Trophoblast cell (in vitro differentiated cells and primary cell): ENCODE results near the gene TRIM68.

ENCODE experiments used
- DNase-seq, 2 donors: peaks; one replicate each; pipeline ENCODE4 v3.0.0-alpha.2; 2016
- H2AFZ ChIP-seq: 2 replicates; pipeline ENCODE4 v1.6.1; 2013; ENCODE audit warnings: low read length, moderate library complexity, mild to moderate bottlenecking; ENCODE audit not compliant: insufficient read depth, poor library complexity
- H2AK5ac ChIP-seq: 2 replicates; pipeline ENCODE4 v1.6.1; 2013; ENCODE audit warnings: mild to moderate bottlenecking, low read length
- H2BK120ac ChIP-seq: 2 replicates; pipeline ENCODE4 v1.6.1; 2013; ENCODE audit warnings: low read length, mild to moderate bottlenecking, moderate library complexity; ENCODE audit not compliant: insufficient read depth, poor library complexity
- H2BK12ac ChIP-seq: 2 replicates; pipeline ENCODE4 v1.6.1; 2013; ENCODE audit warnings: mild to moderate bottlenecking, low read length, moderate library complexity
- H2BK5ac ChIP-seq: 2 replicates; pipeline ENCODE4 v1.6.1; 2013; ENCODE audit warnings: low read length, low read depth, moderate library complexity, mild to moderate bottlenecking; ENCODE audit not compliant: poor library complexity
- H3K14ac ChIP-seq: 2 replicates; pipeline ENCODE4 v1.6.1; 2013; ENCODE audit warnings: mild to moderate bottlenecking, low read length
- H3K18ac ChIP-seq: 2 replicates; pipeline ENCODE4 v1.6.1; 2013; ENCODE audit warnings: mild to moderate bottlenecking, low read length
- H3K23ac ChIP-seq: 2 replicates; pipeline ENCODE4 v1.6.1; 2013; ENCODE audit warnings: low read length
- H3K27ac ChIP-seq: 2 replicates; pipeline ENCODE4 v1.5.1; 2013; ENCODE audit warnings: low read depth, mild to moderate bottlenecking, inconsistent platforms, low read length, moderate library complexity
- H3K27me3 ChIP-seq: 2 replicates; pipeline ENCODE4 v1.6.1; 2013; ENCODE audit warnings: inconsistent platforms, mild to moderate bottlenecking, low read length, moderate library complexity; ENCODE audit not compliant: insufficient read depth
- H3K36me3 ChIP-seq, 2 experiments: 1 replicate in 1 of 2; 2 replicates in 1 of 2; pipeline ENCODE4 v1.6.1; 2013; ENCODE audit warnings: low read length in 2 of 2, mild to moderate bottlenecking in 2 of 2, moderate library complexity in 1 of 2; ENCODE audit not compliant: insufficient read depth in 2 of 2, control insufficient read depth in 1 of 2
- H3K4ac ChIP-seq: 2 replicates; pipeline ENCODE4 v1.6.1; 2013; ENCODE audit warnings: low read depth, mild to moderate bottlenecking, low read length, moderate library complexity
- H3K4me1 ChIP-seq, 2 experiments: 1 replicate in 1 of 2; 2 replicates in 1 of 2; pipeline ENCODE4 v1.6.1; 2013; ENCODE audit warnings: low read length in 2 of 2, mild to moderate bottlenecking in 2 of 2, moderate library complexity in 1 of 2; ENCODE audit not compliant: insufficient read depth in 2 of 2, control insufficient read depth in 1 of 2
- H3K4me2 ChIP-seq: 2 replicates; pipeline ENCODE4 v1.6.1; 2013; ENCODE audit warnings: inconsistent platforms, mild to moderate bottlenecking, low read length, moderate library complexity
- H3K4me3 ChIP-seq: 2 replicates; pipeline ENCODE4 v1.5.1; 2013; ENCODE audit warnings: mild to moderate bottlenecking, low read depth, low read length, inconsistent platforms
- H3K79me1 ChIP-seq: one replicate; pipeline ENCODE4 v1.6.1; 2013; ENCODE audit warnings: low read length
- H3K79me2 ChIP-seq: 2 replicates; pipeline ENCODE4 v1.6.1; 2013; ENCODE audit warnings: low read length, mild to moderate bottlenecking; ENCODE audit not compliant: control insufficient read depth, insufficient read depth, poor library complexity
- H3K9ac ChIP-seq: 2 replicates; pipeline ENCODE4 v1.6.1; 2013; ENCODE audit warnings: mild to moderate bottlenecking, low read length
- H3K9me3 ChIP-seq: 2 replicates; pipeline ENCODE4 v1.6.1; 2013; ENCODE audit warnings: low read depth, mild to moderate bottlenecking, control low read depth, inconsistent platforms, low read length; ENCODE audit not compliant: insufficient read depth
- H4K12ac ChIP-seq: 2 replicates; pipeline ENCODE4 v1.6.1; 2013; ENCODE audit warnings: low read depth, mild to moderate bottlenecking, low read length, moderate library complexity
- H4K8ac ChIP-seq: 2 replicates; pipeline ENCODE4 v1.6.1; 2013; ENCODE audit warnings: low read depth, mild to moderate bottlenecking, low read length, moderate library complexity
- H4K91ac ChIP-seq: one replicate; pipeline ENCODE4 v1.6.1; 2013; ENCODE audit warnings: low read depth, mild to moderate bottlenecking, low read length, moderate library complexity
- WGBS: extraction: QIAGEN DNeasy Blood & Tissue Kit; methylation state at CpG from one replicate; pipeline ENCODE4 v1.1.7; 2013; ENCODE audit warnings: missing lambda C conversion rate; ENCODE audit not compliant: insufficient read length, insufficient coverage; ENCODE audit errors: extremely low coverage; 5-methylcytosine and 5-hydroxymethylcytosine counted together

Gene TRIM68

GRCh38 chr11:4636136-4636535 is 28.1 kb upstream of the TRIM68 start:
- Histone ChIP-seq H3K14ac (no peak overlapping the region), H3K4me1 (peaks cover 0 to 2% of the 10 kb centered on the region in 2 experiments)

GRCh38 chr11:4626207-4627099 is 18.4 kb upstream of the TRIM68 start:
- Histone ChIP-seq H3K79me1 (no peaks in the 10 kb centered on the region), H3K79me2 (no peaks in the 10 kb centered on the region), H2BK12ac (no peak overlapping the region), H3K4me2 (no peak overlapping the region), H3K27ac (no peak overlapping the region), H3K14ac (no peak overlapping the region), H3K23ac (no peak overlapping the region), H2AFZ (no peak overlapping the region), H3K4ac (no peak overlapping the region), H3K4me3 (no peak overlapping the region), H3K9me3 (no peaks in the 10 kb centered on the region), H3K27me3 (no peaks in the 10 kb centered on the region), H3K36me3 (no peaks in the 10 kb centered on the region), H2BK120ac (no peak overlapping the region), H3K18ac (no peak overlapping the region), H2AK5ac (no peak overlapping the region), H4K8ac (no peak overlapping the region), H3K4me1 (no peaks in the 10 kb centered on the region), H4K12ac (no peak overlapping the region), H2BK5ac (no peak overlapping the region), H4K91ac (no peak overlapping the region), H3K9ac (no peak overlapping the region)
- peak; percentile 63 to 90 for DNase-seq
- no CpG with 5 or more reads among the region's 15 CpGs for WGBS

More at GRCh38 chr11:4636136-4636535, 28.1 kb upstream of the TRIM68 start:
- Histone ChIP-seq H3K9ac (no peak overlapping the region), H3K18ac (no peak overlapping the region), H2AK5ac (no peak overlapping the region), H4K91ac (no peak overlapping the region), H2AFZ (no peak overlapping the region), H3K23ac (no peak overlapping the region), H3K9me3 (peaks cover 6% of the 10 kb centered on the region), H2BK5ac (no peak overlapping the region), H4K12ac (no peak overlapping the region), H3K4ac (no peak overlapping the region), H2BK12ac (no peak overlapping the region), H3K4me3 (no peak overlapping the region), H3K27me3 (no peaks in the 10 kb centered on the region), H3K36me3 (no peaks in the 10 kb centered on the region), H3K79me2 (no peaks in the 10 kb centered on the region), H4K8ac (no peak overlapping the region), H3K79me1 (no peaks in the 10 kb centered on the region), H3K4me2 (no peak overlapping the region), H2BK120ac (no peak overlapping the region), H3K27ac (no peak overlapping the region)
- DNase-seq, result no peak
- WGBS, result no CpG with 5 or more reads among the region's 2 CpGs

GRCh38 chr11:4619514-4619913 is 11.5 kb upstream of the TRIM68 start:
- Histone ChIP-seq H2AK5ac (no peak overlapping the region), H3K14ac (no peak overlapping the region), H3K79me1 (no peaks in the 10 kb centered on the region), H4K12ac (no peak overlapping the region), H4K91ac (no peak overlapping the region), H3K4ac (no peak overlapping the region), H4K8ac (no peak overlapping the region), H3K9me3 (no peaks in the 10 kb centered on the region), H3K27me3 (no peaks in the 10 kb centered on the region), H2BK120ac (no peak overlapping the region), H3K27ac (no peak overlapping the region), H3K36me3 (no peaks in the 10 kb centered on the region), H3K18ac (no peak overlapping the region), H2BK12ac (no peak overlapping the region), H3K23ac (no peak overlapping the region), H3K79me2 (no peaks in the 10 kb centered on the region), H3K4me2 (no peak overlapping the region), H3K4me3 (no peak overlapping the region), H3K4me1 (no peaks in the 10 kb centered on the region), H2AFZ (no peak overlapping the region), H2BK5ac (no peak overlapping the region), H3K9ac (no peak overlapping the region)
- WGBS, result no CpG with 5 or more reads among the region's 9 CpGs
- no peak for DNase-seq

- Histone ChIP-seq H4K12ac (no peak overlapping the region), H3K27ac (no peak overlapping the region), H3K4me1 (no peaks in the 10 kb centered on the region), H3K27me3 (no peaks in the 10 kb centered on the region), H2BK12ac (no peak overlapping the region), H3K14ac (no peak overlapping the region), H3K18ac (no peak overlapping the region), H3K9ac (no peak overlapping the region), H2AFZ (no peak overlapping the region), H2AK5ac (no peak overlapping the region), H2BK120ac (no peak overlapping the region), H3K36me3 (no peaks in the 10 kb centered on the region), H3K23ac (no peak overlapping the region), H3K79me1 (no peaks in the 10 kb centered on the region), H2BK5ac (no peak overlapping the region), H4K91ac (no peak overlapping the region), H3K4me3 (no peak overlapping the region), H3K4ac (no peak overlapping the region), H4K8ac (no peak overlapping the region), H3K4me2 (no peak overlapping the region), H3K9me3 (no peaks in the 10 kb centered on the region), H3K79me2 (no peaks in the 10 kb centered on the region)
- no peak for DNase-seq
Observed at GRCh38 chr11:4615856-4616444, 7.9 kb upstream of the TRIM68 start.
